OCI-LY3 (cell line): ENCODE data around the gene EPHA3.

Experiments used
- H2AFZ ChIP-seq: fragments of 200-600, 300-600 bp; shearing (Covaris generic); 2 replicates; pipeline ENCODE4 v1.6.0; 2014; ENCODE audit warnings: antibody characterized with exemption, low read depth, low read length
- H3K27ac ChIP-seq: fragments of 200-600, 300-600 bp; sonication (generic); 2 replicates; pipeline ENCODE4 v1.5.1; 2014; ENCODE audit warnings: mild to moderate bottlenecking, low read length, moderate library complexity, mixed read lengths
- H3K27me3 ChIP-seq: fragments of 200-600, 300-600 bp; sonication (generic); 2 replicates; pipeline ENCODE4 v1.6.1; 2014; ENCODE audit warnings: low read depth, low read length, mixed read lengths
- H3K36me3 ChIP-seq: fragments of 200-600, 300-600 bp; sonication (generic); replicated peaks from 2 replicates; pipeline ENCODE3; 2014; ENCODE audit warnings: low read depth, low read length, mixed read lengths
- H3K4me1 ChIP-seq: fragments of 300-600, 200-600 bp; sonication (generic); 2 replicates; pipeline ENCODE4 v1.6.1; 2014; ENCODE audit warnings: low read length, mixed read lengths
- H3K4me2 ChIP-seq: fragments of 200-600, 300-600 bp; sonication (generic); 2 replicates; pipeline ENCODE4 v1.6.1; 2014; ENCODE audit warnings: low read length, mixed read lengths
- H3K4me3 ChIP-seq: fragments of 300-600, 200-600 bp; sonication (generic); 2 replicates; pipeline ENCODE4 v1.5.1; 2014; ENCODE audit warnings: antibody characterized with exemption, mild to moderate bottlenecking, low read length, moderate library complexity
- H3K79me2 ChIP-seq: fragments of 300-600, 200-600 bp; shearing (Covaris generic); 2 replicates; pipeline ENCODE4 v1.6.1; 2014; ENCODE audit warnings: mild to moderate bottlenecking, low read length, mixed read lengths
- H3K9ac ChIP-seq: fragments of 300-600, 200-600 bp; shearing (Covaris generic); 2 replicates; pipeline ENCODE4 v1.6.0; 2014; ENCODE audit warnings: mild to moderate bottlenecking, low read length, moderate library complexity
- H3K9me3 ChIP-seq: fragments of 200-600, 300-600 bp; shearing (Covaris generic); 2 replicates; pipeline ENCODE4 v1.6.1; 2014; ENCODE audit warnings: low read length, mixed read lengths; ENCODE audit not compliant: insufficient read depth
- H4K20me1 ChIP-seq: fragments of 200-600, 300-600 bp; sonication (generic); 2 replicates; pipeline ENCODE4 v1.6.1; 2016; ENCODE audit warnings: low read length, mixed read lengths; ENCODE audit not compliant: insufficient read depth
- EZH2phosphoT487 ChIP-seq: fragments of 200-600 bp; shearing (Covaris generic); IDR thresholded peaks from 2 replicates; pipeline ENCODE4 v1.6.1; 2018; ENCODE audit warnings: antibody characterized with exemption, mixed run types, low read depth
- TF ChIP-seq, protein P1 (sequence below): fragments of 200-600, 300-600 bp; sonication (generic); IDR thresholded peaks from 2 replicates; pipeline ENCODE4 v1.5.1; 2014; ENCODE audit warnings: antibody characterized with exemption, low read length, low read depth

EPHA3 gene

DNA sequence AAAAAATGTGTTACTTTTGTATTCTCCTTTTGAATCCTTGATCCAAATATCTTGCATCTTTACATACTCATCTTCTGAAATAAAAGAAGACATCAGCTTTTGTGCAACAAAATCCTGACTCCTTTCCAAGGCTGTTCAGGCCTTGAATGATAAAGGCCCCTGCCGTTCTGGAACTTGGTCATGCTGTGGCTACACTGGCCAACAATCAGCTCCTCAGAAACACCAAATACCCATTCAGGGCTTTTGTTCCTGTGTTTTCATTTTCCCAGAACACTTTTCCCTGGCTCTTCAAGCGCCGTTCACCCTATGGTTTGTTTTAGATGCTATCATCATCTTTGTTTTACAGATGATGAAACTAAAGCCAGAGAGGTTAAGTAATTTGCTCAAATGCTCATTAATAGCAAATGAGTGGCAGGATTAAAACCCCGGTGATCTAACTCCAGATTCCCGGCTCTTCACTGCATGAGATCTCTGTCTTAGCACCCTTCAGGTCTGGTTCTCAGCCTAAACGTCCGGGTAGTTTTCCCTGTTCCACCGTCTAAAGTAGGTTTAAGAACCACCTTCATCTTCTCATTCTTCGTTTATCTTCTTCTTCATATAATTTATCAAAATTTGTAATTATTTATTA lies 58.3 kb downstream of the EPHA3 start:
- Histone ChIP-seq H3K79me2 (no peaks in the 10 kb centered on the region), H2AFZ (no peak overlapping the region), H3K9me3 (no peaks in the 10 kb centered on the region), H3K4me1 (no peaks in the 10 kb centered on the region), H3K36me3 (no peaks in the 10 kb centered on the region), H3K27me3 (no peaks in the 10 kb centered on the region), H3K4me3 (no peak overlapping the region), H3K4me2 (no peak overlapping the region), H3K27ac (no peak overlapping the region), H4K20me1 (no peaks in the 10 kb centered on the region), H3K9ac (no peak overlapping the region)
- TF ChIP-seq, protein P1, sequence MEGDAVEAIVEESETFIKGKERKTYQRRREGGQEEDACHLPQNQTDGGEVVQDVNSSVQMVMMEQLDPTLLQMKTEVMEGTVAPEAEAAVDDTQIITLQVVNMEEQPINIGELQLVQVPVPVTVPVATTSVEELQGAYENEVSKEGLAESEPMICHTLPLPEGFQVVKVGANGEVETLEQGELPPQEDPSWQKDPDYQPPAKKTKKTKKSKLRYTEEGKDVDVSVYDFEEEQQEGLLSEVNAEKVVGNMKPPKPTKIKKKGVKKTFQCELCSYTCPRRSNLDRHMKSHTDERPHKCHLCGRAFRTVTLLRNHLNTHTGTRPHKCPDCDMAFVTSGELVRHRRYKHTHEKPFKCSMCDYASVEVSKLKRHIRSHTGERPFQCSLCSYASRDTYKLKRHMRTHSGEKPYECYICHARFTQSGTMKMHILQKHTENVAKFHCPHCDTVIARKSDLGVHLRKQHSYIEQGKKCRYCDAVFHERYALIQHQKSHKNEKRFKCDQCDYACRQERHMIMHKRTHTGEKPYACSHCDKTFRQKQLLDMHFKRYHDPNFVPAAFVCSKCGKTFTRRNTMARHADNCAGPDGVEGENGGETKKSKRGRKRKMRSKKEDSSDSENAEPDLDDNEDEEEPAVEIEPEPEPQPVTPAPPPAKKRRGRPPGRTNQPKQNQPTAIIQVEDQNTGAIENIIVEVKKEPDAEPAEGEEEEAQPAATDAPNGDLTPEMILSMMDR, result no peak
- no peak for TF ChIP-seq EZH2phosphoT487

DNA sequence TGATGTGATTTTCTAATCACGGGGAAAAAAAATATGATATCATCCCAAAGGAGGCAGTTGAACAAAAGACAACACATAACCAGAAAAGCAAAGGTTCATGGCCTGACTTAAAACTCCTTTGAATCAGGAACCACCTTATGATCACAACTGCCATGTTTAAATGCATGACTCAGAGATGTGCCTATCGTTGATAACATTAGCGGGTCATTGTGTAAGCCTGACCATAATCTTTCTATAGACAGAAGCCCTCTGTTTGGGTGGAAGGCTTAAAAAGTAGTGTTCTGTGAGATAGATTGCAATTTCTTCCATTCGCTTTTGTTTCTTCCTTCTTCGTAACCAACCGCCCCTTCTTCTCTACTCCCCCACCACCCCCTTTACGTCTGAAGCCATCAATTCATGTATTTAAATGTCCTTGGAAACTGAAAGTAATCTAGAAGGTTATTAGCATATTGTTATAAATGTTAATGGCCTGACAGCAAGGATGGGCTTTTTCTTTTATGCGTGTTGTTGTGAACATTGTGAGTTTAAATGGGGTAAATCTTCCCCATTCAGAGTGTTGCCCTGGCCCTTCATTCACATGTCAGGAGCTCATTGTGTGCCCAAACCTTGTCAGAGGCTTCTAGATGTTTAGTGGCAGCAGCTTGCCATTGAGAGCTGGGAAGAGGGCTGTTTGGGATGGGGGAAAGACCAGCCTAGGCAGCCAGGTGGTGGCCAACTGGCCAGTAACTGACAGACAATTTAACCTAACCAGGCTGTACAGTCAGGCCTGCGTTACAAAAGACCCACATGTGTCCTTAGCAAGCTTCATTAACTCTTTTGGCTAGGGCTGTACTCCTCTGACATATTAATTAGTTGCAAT lies 64.5 kb downstream of the EPHA3 start:
- Histone ChIP-seq H3K9ac (no peak overlapping the region), H2AFZ (no peak overlapping the region), H3K79me2 (no peaks in the 10 kb centered on the region), H3K4me1 (no peaks in the 10 kb centered on the region; the same call in 1 of the 2 replicates), H3K4me2 (no peak overlapping the region), H3K36me3 (no peaks in the 10 kb centered on the region), H4K20me1 (no peaks in the 10 kb centered on the region), H3K9me3 (no peaks in the 10 kb centered on the region), H3K27ac (no peak overlapping the region), H3K27me3 (no peaks in the 10 kb centered on the region), H3K4me3 (no peak overlapping the region)
- TF ChIP-seq, protein P1, result no peak
- no peak for TF ChIP-seq EZH2phosphoT487

DNA sequence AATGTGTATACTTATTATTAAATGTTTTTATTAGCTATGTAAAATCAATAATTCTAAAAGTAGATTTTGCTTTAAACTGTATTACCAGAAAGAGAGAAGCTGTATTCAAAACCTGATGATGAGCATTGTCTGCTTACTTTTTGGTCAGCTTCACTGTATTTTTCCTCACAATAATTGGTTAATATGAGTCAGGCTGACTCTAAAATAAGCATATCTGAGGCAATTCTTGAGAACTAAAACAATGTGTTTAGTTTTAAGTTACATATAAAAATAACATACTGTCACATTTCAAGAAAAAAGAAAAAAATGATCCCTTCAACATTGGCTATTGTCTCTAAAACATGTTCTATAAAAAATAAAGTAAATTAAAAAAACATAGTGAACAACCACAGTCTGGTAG lies 66.1 kb downstream of the EPHA3 start:
- Histone ChIP-seq H3K9me3 (no peaks in the 10 kb centered on the region), H3K79me2 (no peaks in the 10 kb centered on the region), H2AFZ (no peak overlapping the region), H3K27me3 (no peaks in the 10 kb centered on the region), H3K36me3 (no peaks in the 10 kb centered on the region), H3K9ac (no peak overlapping the region), H3K4me2 (no peak overlapping the region), H3K27ac (no peak overlapping the region), H4K20me1 (no peaks in the 10 kb centered on the region), H3K4me3 (no peak overlapping the region), H3K4me1 (peaks cover 15% of the 10 kb centered on the region)
- TF ChIP-seq, protein P1, result no peak
- no peak for TF ChIP-seq EZH2phosphoT487

DNA sequence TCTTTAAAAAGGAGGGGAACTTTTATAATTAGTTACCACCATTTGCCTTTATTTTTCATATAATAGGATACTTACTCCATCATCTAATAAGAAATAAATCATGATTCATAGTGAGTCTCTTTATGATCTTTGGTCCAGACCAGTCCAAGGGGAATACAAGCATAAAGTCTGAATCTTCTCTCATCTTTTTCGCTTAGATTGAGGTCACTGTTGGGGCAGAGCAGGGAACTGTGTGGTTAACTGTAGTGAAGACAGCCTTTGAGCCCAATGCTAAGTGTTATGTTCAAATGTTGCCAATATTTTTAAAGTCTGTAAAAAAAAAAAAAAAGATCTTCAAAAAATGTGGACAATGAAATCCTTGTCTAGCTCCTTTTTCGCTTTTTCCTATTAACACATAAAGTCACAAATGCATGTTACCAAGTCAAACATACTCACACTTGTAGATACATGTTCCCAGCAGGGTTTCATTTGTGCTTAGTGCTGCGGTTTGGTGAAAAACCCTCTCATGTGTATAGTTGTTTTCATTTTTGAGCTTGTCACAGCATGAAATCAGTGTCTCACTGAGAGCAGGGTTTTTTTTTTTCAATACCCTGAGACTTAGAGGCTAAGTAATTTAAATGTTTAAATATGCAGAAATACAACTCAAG lies 72.1 kb downstream of the EPHA3 start:
- Histone ChIP-seq H2AFZ (peak overlapping the region; percentile 22), H3K79me2 (no peaks in the 10 kb centered on the region), H3K4me1 (peaks cover 33% of the 10 kb centered on the region), H3K27ac (peak overlapping the region; percentile 49), H3K4me2 (peak overlapping the region; percentile 58), H4K20me1 (no peaks in the 10 kb centered on the region), H3K27me3 (no peaks in the 10 kb centered on the region), H3K9me3 (no peaks in the 10 kb centered on the region), H3K4me3 (peak overlapping the region; percentile 38), H3K36me3 (no peaks in the 10 kb centered on the region), H3K9ac (peak overlapping the region; percentile 13)
- TF ChIP-seq, protein P1, result no peak
- no peak for TF ChIP-seq EZH2phosphoT487
